ENCODE data around the gene ADGRL2. TPM values are rescaled to one million over a fixed set of nuclear protein-coding genes. Genes with fewer than 3 reads are reported as not detected.

The ADGRL2 gene
- 10 to 100 TPM; 59.6 to 78.0 (median 74.7) TPM for total RNA-seq

GRCh38 chr1:81800695-81801650 is at the start of gene ADGRL2:
ADGRL2 (plus strand) TSS chr1:81800934; CDS start chr1:81836985, 36,051 bp downstream.
- TF ChIP-seq POLR2AphosphoS5 (IDR thresholded peaks at IDR 0.05) (peak; percentile 35 to 82 (median 62)), POLR2A (IDR thresholded peaks at IDR 0.05) (peak; percentile 42), CTCF (IDR thresholded peaks at IDR 0.05) (no peak)

GRCh38 chr1:81752840-81753239 is 47.9 kb upstream of the ADGRL2 start:
- DNase-seq (ENCODE audit: low spot score in 2 of 2), result no peak
- TF ChIP-seq POLR2AphosphoS5 (IDR thresholded peaks at IDR 0.05) (no peak), POLR2A (IDR thresholded peaks at IDR 0.05) (no peak), CTCF (IDR thresholded peaks at IDR 0.05) (no peak)

More at GRCh38 chr1:81800695-81801650, at the start of gene ADGRL2:
- Histone ChIP-seq H3K4me1 (no peaks in the 10 kb centered on the region), H3K9me3 (no peaks in the 10 kb centered on the region), H3K36me3 (no peaks in the 10 kb centered on the region), H3K4me3 (peak within 1 kb of the TSS; percentile 80 to 89 (median 86)), H3K27me3 (no peaks in the 10 kb centered on the region), H3K27ac (peak within 1 kb of the TSS; percentile 96 to 97)
- DNase-seq (ENCODE audit: low spot score in 2 of 2), result peak; percentile 57 to 77
- intact Hi-C loops (cut with DNase I; ENCODE audit: low total_unique reads), result no loop called here

GRCh38 chr1:81754424-81754823 is 46.3 kb upstream of the ADGRL2 start:
- Histone ChIP-seq H3K9me3 (no peaks in the 10 kb centered on the region), H3K27me3 (no peaks in the 10 kb centered on the region), H3K4me1 (no peaks in the 10 kb centered on the region), H3K27ac (no peak overlapping the region), H3K36me3 (no peaks in the 10 kb centered on the region), H3K4me3 (no peak overlapping the region)
- DNase-seq (ENCODE audit: low spot score in 2 of 2), result no peak
- intact Hi-C loops (cut with DNase I; ENCODE audit: low total_unique reads), result no loop called here
- no peak for TF ChIP-seq POLR2AphosphoS5 (IDR thresholded peaks at IDR 0.05)
- TF ChIP-seq POLR2A (IDR thresholded peaks at IDR 0.05), result no peak
- no peak for TF ChIP-seq CTCF (IDR thresholded peaks at IDR 0.05)

More at GRCh38 chr1:81752840-81753239, 47.9 kb upstream of the ADGRL2 start:
- Histone ChIP-seq H3K4me1 (no peaks in the 10 kb centered on the region), H3K27me3 (no peaks in the 10 kb centered on the region), H3K9me3 (no peaks in the 10 kb centered on the region), H3K4me3 (no peak overlapping the region), H3K36me3 (no peaks in the 10 kb centered on the region), H3K27ac (no peak overlapping the region)
- intact Hi-C loops (cut with DNase I; ENCODE audit: low total_unique reads), result no loop called here

GRCh38 chr1:81756872-81757271 is 43.9 kb upstream of the ADGRL2 start:
- TF ChIP-seq CTCF (IDR thresholded peaks at IDR 0.05) (no peak), POLR2A (IDR thresholded peaks at IDR 0.05) (no peak), POLR2AphosphoS5 (IDR thresholded peaks at IDR 0.05) (no peak)
- Histone ChIP-seq H3K4me3 (no peak overlapping the region), H3K27ac (no peak overlapping the region), H3K9me3 (no peaks in the 10 kb centered on the region), H3K36me3 (no peaks in the 10 kb centered on the region), H3K4me1 (no peaks in the 10 kb centered on the region), H3K27me3 (no peaks in the 10 kb centered on the region)
- intact Hi-C loops (cut with DNase I; ENCODE audit: low total_unique reads), result no loop called here
- DNase-seq (ENCODE audit: low spot score in 2 of 2), result no peak

GRCh38 chr1:81757398-81758020 is 43.2 kb upstream of the ADGRL2 start:
- H3K9me3 ChIP-seq, result no peaks in the 10 kb centered on the region
- no peaks in the 10 kb centered on the region for H3K4me1 ChIP-seq
- no peak for DNase-seq (ENCODE audit: low spot score in 2 of 2)
- no peaks in the 10 kb centered on the region for H3K36me3 ChIP-seq
- intact Hi-C loops (cut with DNase I; ENCODE audit: low total_unique reads), result no loop called here
- no peak for TF ChIP-seq POLR2A (IDR thresholded peaks at IDR 0.05)
- TF ChIP-seq POLR2AphosphoS5 (IDR thresholded peaks at IDR 0.05), result no peak
- TF ChIP-seq CTCF (IDR thresholded peaks at IDR 0.05), result no peak
- H3K27me3 ChIP-seq, result no peaks in the 10 kb centered on the region
- H3K4me3 ChIP-seq, result no peak overlapping the region
- no peak overlapping the region for H3K27ac ChIP-seq
